ENCODE measurements around the gene UCK2. TPM values are rescaled to one million over a fixed set of nuclear protein-coding genes. Genes with fewer than 3 reads are reported as not detected.
A peak's percentile ranks its signal among the peaks of the same experiment; 100 is the strongest.

UCK2 gene
- total RNA-seq, 2 donors from 2014 or later = 8.0 to 18.2 TPM

- DNase-seq (no peak), ATAC-seq (no peak)
- intact Hi-C loops (cut with DNase I) = loop anchor here in 1 of 2 donors (10.0 kb wide), 1 partner anchor 64 kb away; no protein-coding TSS in a partner anchor
Observed at GRCh38 chr1:165831146-165831545, 3.7 kb downstream of the UCK2 start.

GRCh38 chr1:165832902-165833301 is 5.5 kb downstream of the UCK2 start:
- DNase-seq (no peak), ATAC-seq (no peak)
- intact Hi-C loops (cut with DNase I) = loop anchor here in 1 of 2 donors (10.0 kb wide), 1 partner anchor 62 kb away; no protein-coding TSS in a partner anchor

- intact Hi-C loops (cut with DNase I) = loop anchor here in 1 of 2 donors (10.0 kb wide), 1 partner anchor 61 kb away; no protein-coding TSS in a partner anchor
- DNase-seq = no peak
- ATAC-seq = no peak
Observed at GRCh38 chr1:165833358-165833757, 5.9 kb downstream of the UCK2 start.

- DNase-seq = no peak
- intact Hi-C loops (cut with DNase I) = loop anchor here in 1 of 2 donors (10.0 kb wide), 1 partner anchor 61 kb away; no protein-coding TSS in a partner anchor
- ATAC-seq = no peak
Observed at GRCh38 chr1:165834229-165834628, 6.8 kb downstream of the UCK2 start.

GRCh38 chr1:165834881-165835280 is 7.5 kb downstream of the UCK2 start:
- intact Hi-C loops (cut with DNase I) = loop anchor here in 1 of 2 donors (10.0 kb wide), 1 partner anchor 60 kb away; no protein-coding TSS in a partner anchor
- DNase-seq = no peak

GRCh38 chr1:165836664-165837482 is 9.5 kb downstream of the UCK2 start:
- intact Hi-C loops (cut with DNase I) = loop anchor here in 1 of 2 donors (10.0 kb wide), 1 partner anchor 58 kb away; no protein-coding TSS in a partner anchor
- DNase-seq (no peak), ATAC-seq (no peak)

More at GRCh38 chr1:165834881-165835280, 7.5 kb downstream of the UCK2 start:
- ATAC-seq = no peak

GRCh38 chr1:165837838-165838364 is 10.5 kb downstream of the UCK2 start:
- ATAC-seq = no peak
- no peak for DNase-seq
- intact Hi-C loops (cut with DNase I) = loop anchor here in 1 of 2 donors (10.0 kb wide), 1 partner anchor 57 kb away; no protein-coding TSS in a partner anchor

- intact Hi-C loops (cut with DNase I) = no loop called here
- ATAC-seq = no peak
Observed at GRCh38 chr1:165840423-165840822, 13.0 kb downstream of the UCK2 start.

GRCh38 chr1:165841582-165842017 is 14.2 kb downstream of the UCK2 start:
- ATAC-seq = peak in 1 of 2 donors; percentile 20

More at GRCh38 chr1:165840423-165840822, 13.0 kb downstream of the UCK2 start:
- DNase-seq = no peak

GRCh38 chr1:165842023-165842670 is 14.7 kb downstream of the UCK2 start:
- intact Hi-C loops (cut with DNase I) = no loop called here
- ATAC-seq (no peak), DNase-seq (no peak)

More at GRCh38 chr1:165841582-165842017, 14.2 kb downstream of the UCK2 start:
- DNase-seq = no peak
- intact Hi-C loops (cut with DNase I) = no loop called here

GRCh38 chr1:165842671-165843129 is 15.3 kb downstream of the UCK2 start:
- ATAC-seq (peak; percentile 72 to 87), DNase-seq (no peak)
- intact Hi-C loops (cut with DNase I) = no loop called here

- DNase-seq (no peak), ATAC-seq (peak in 1 of 2 donors; percentile 27)
- intact Hi-C loops (cut with DNase I) = no loop called here
Observed at GRCh38 chr1:165843304-165843703, 15.9 kb downstream of the UCK2 start.

GRCh38 chr1:165844114-165844798 is 16.8 kb downstream of the UCK2 start:
- no peak for DNase-seq
- intact Hi-C loops (cut with DNase I) = no loop called here
- ATAC-seq = no peak

GRCh38 chr1:165844933-165845332 is 17.5 kb downstream of the UCK2 start:
- DNase-seq (no peak), ATAC-seq (no peak)
- intact Hi-C loops (cut with DNase I) = no loop called here

GRCh38 chr1:165845569-165845968 is 18.2 kb downstream of the UCK2 start:
- ATAC-seq (no peak), DNase-seq (no peak)
- intact Hi-C loops (cut with DNase I) = no loop called here

- intact Hi-C loops (cut with DNase I) = no loop called here
- DNase-seq (no peak), ATAC-seq (no peak)
Observed at GRCh38 chr1:165845992-165846748, 18.8 kb downstream of the UCK2 start.

GRCh38 chr1:165847486-165847885 is 20.1 kb downstream of the UCK2 start:
- no peak for ATAC-seq
- intact Hi-C loops (cut with DNase I) = no loop called here
- no peak for DNase-seq

Measured in left cardiac atrium (tissue), 4 donors.